ENCODE measurements around the gene LRRC23. TPM values are rescaled to one million over a fixed set of nuclear protein-coding genes. Genes with fewer than 3 reads are reported as not detected.
"Not testable (repeated sequence)": the region's sequence is repeated elsewhere in the genome, so short reads cannot be mapped to it uniquely, and the experiment has no call there.

Gene LRRC23
- total RNA-seq, 2 experiments from 2014 or later = 4.6 to 5.3 TPM

- DNase-seq = peak; percentile 99
- CTCF ChIA-PET = interaction anchor here (0.7 to 9.5 kb wide), 47 partner anchors 8 to 430 kb away, joined by 3 to 124 read pairs (median 4); partner anchors contain the start of genes ATN1, CDCA3, COPS7A and ENO2
- no peak for TF ChIP-seq CTCF (IDR thresholded peaks at IDR 0.05)
- peaks cover 45% of the 10 kb centered on the region for H3K4me1 Mint-ChIP-seq (ENCODE audit: low read depth)
- H3K36me3 Mint-ChIP-seq (ENCODE audit: low read depth) = peaks cover 63% of the 10 kb centered on the region
- peak within 1 kb of the TSS; percentile 91 for H3K4me3 Mint-ChIP-seq
- POLR2A ChIA-PET = interaction anchor here (0.7 to 13.0 kb wide), 23 partner anchors 9 to 339 kb away, joined by 3 to 218 read pairs (median 6); partner anchors contain the start of genes C12orf57, C1RL, CDCA3 and COPS7A
- peak; percentile 82 for ATAC-seq
- intact Hi-C loops (cut with micrococcal nuclease) = no loop called here
- H3K27me3 Mint-ChIP-seq = no peaks in the 10 kb centered on the region
- H3K9me3 Mint-ChIP-seq = no peaks in the 10 kb centered on the region
- H3K27ac Mint-ChIP-seq = peak within 1 kb of the TSS; percentile 89
These were observed 31.3 kb upstream of the LRRC23 start, which contains the start of gene SPSB2 for GRCh38 chr12:6873094-6874014. Gene SPSB2 (minus strand): TSS chr12:6873303. CDS start chr12:6872901, 402 bp downstream.

- Mint-ChIP-seq H3K36me3 (ENCODE audit: low read depth) (peaks cover 56% of the 10 kb centered on the region), H3K4me3 (peak overlapping the region; percentile 91), H3K4me1 (ENCODE audit: low read depth) (peaks cover 40% of the 10 kb centered on the region), H3K27ac (peak overlapping the region; percentile 78)
- ATAC-seq; H3K9me3 Mint-ChIP-seq; H3K27me3 Mint-ChIP-seq; intact Hi-C loops (cut with micrococcal nuclease); DNase-seq: not testable (repeated sequence)
- CTCF ChIA-PET = interaction anchor here (0.8 to 3.7 kb wide), 5 partner anchors 9 to 237 kb away, joined by 3 to 30 read pairs (median 4); partner anchors contain the start of gene MLF2
- POLR2A ChIA-PET = interaction anchor here (0.9 to 13.0 kb wide), 7 partner anchors 8 to 70 kb away, joined by 3 to 218 read pairs (median 17); partner anchors contain the start of genes C12orf57, CDCA3, LRRC23 and RNU7-1
These were observed 30.6 kb upstream of the LRRC23 start for GRCh38 chr12:6874015-6874368.

GRCh38 chr12:6879824-6880223 lies 24.8 kb upstream of the LRRC23 start:
- ATAC-seq; H3K27ac Mint-ChIP-seq; intact Hi-C loops (cut with micrococcal nuclease); DNase-seq; H3K4me3 Mint-ChIP-seq; H3K4me1 Mint-ChIP-seq (ENCODE audit: low read depth); H3K9me3 Mint-ChIP-seq; H3K27me3 Mint-ChIP-seq: not testable (repeated sequence)
- POLR2A ChIA-PET = interaction anchor here (1.1 to 6.6 kb wide), 4 partner anchors 9 to 80 kb away, joined by 3 to 79 read pairs (median 8); partner anchors contain the start of genes SPSB2 and TPI1
- CTCF ChIA-PET = interaction anchor here (1.4 to 2.0 kb wide), 3 partner anchors 10 to 13 kb away, joined by 3 to 6 read pairs (median 3); partner anchors contain the start of gene TPI1
- H3K36me3 Mint-ChIP-seq (ENCODE audit: low read depth) = peaks cover 15% of the 10 kb centered on the region

GRCh38 chr12:6883252-6883651 lies 21.4 kb upstream of the LRRC23 start:
- Mint-ChIP-seq H3K36me3 (ENCODE audit: low read depth) (peaks cover 6% of the 10 kb centered on the region), H3K27ac (no peak overlapping the region), H3K9me3 (no peaks in the 10 kb centered on the region), H3K4me1 (ENCODE audit: low read depth) (no peaks in the 10 kb centered on the region), H3K27me3 (no peaks in the 10 kb centered on the region), H3K4me3 (no peak overlapping the region)
- ChIA-PET CTCF (interaction anchor here (1.6 to 5.7 kb wide), 3 partner anchors 8 to 14 kb away, joined by 4 to 30 read pairs (median 13); partner anchors contain the start of gene SPSB2), POLR2A (interaction anchor here (1.1 to 6.6 kb wide), 2 partner anchors 13 to 60 kb away, joined by 3 to 79 read pairs; partner anchors contain the start of genes C12orf57, RNU7-1, SPSB2 and TPI1)
- DNase-seq (no peak), ATAC-seq (no peak)
- TF ChIP-seq CTCF (IDR thresholded peaks at IDR 0.05) = no peak
- intact Hi-C loops (cut with micrococcal nuclease) = no loop called here

GRCh38 chr12:6883683-6884082 lies 20.9 kb upstream of the LRRC23 start:
- Mint-ChIP-seq H3K27ac (no peak overlapping the region), H3K9me3 (no peaks in the 10 kb centered on the region), H3K27me3 (no peaks in the 10 kb centered on the region), H3K4me1 (ENCODE audit: low read depth) (no peaks in the 10 kb centered on the region), H3K4me3 (no peak overlapping the region), H3K36me3 (ENCODE audit: low read depth) (peaks cover 6% of the 10 kb centered on the region)
- POLR2A ChIA-PET = interaction anchor here (1.1 to 6.6 kb wide), 2 partner anchors 13 to 60 kb away, joined by 3 to 79 read pairs; partner anchors contain the start of genes C12orf57, RNU7-1, SPSB2 and TPI1
- CTCF ChIA-PET = interaction anchor here (5.7 kb wide), 1 partner anchor 11 kb away, joined by 30 read pairs; the partner anchor contains the start of gene SPSB2
- DNase-seq = no peak
- intact Hi-C loops (cut with micrococcal nuclease) = no loop called here
- ATAC-seq = no peak
- no peak for TF ChIP-seq CTCF (IDR thresholded peaks at IDR 0.05)

All from activated CD8-positive, alpha-beta T cell treated with anti-CD3 and anti-CD28 coated beads for 36 hours (primary cell).